HepG2 (cell line): Measurements from ENCODE around the gene ZPR1. TPM values are rescaled to one million over a fixed set of nuclear protein-coding genes. Genes with fewer than 3 reads are reported as not detected.

Source experiments
- ATAC-seq: fragments of 200-7000 bp; cut with Tn5 transposase; 3 replicates; pipeline ENCODE4 v1.9.1; 2020; ENCODE audit warnings: mild to moderate bottlenecking, moderate library complexity
- BruUV-seq: library from RNA; stranded (reverse); fragments of 400-500 nt; replicated peaks from 2 replicates; lab custom pipeline; 2021; lab: Mats Ljungman, UMichigan
- CTCF ChIA-PET: fragments of 300-600 bp; formaldehyde crosslinking; extraction: SDS; loops from one replicate; lab custom pipeline; 2021; ENCODE audit warnings: low total read pairs, inconsistent platforms, low intra/inter-chr PET ratio; lab: Yijun Ruan, JAX
- POLR2A ChIA-PET: fragments of 350-600 bp; sonication (Branson Sonifier 250); formaldehyde crosslinking; loops from one replicate; lab custom pipeline; 2020; ENCODE audit warnings: antibody characterized with exemption, inconsistent platforms; lab: Yijun Ruan, JAX
- DNase-seq: peaks from one replicate; pipeline ENCODE4 v3.0.0-alpha.2; 2015; ENCODE audit warnings: low spot score
- FAIRE-seq: peaks from 3 replicates; lab custom pipeline; 2011; peaks lifted over from hg19 to GRCh38; lab: Jason Lieb, UNC
- H2AFZ ChIP-seq: one replicate; pipeline ENCODE4 v1.6.1; 2011; ENCODE audit warnings: low read length, inconsistent platforms
- H3K27ac ChIP-seq: fragments of 300-600 bp; 3 replicates; pipeline ENCODE4 v1.8.0; 2011; ENCODE audit warnings: mixed run types, mild to moderate bottlenecking, mixed read lengths, low read length, inconsistent platforms; ENCODE audit not compliant: insufficient read depth; ENCODE audit errors: extremely low read length
- H3K27me3 ChIP-seq, 2 experiments: fragments of 200-600 bp in 1 of 2; 2 replicates in 1 of 2; 3 replicates in 1 of 2; pipeline versions ENCODE4 v1.6.0 to v1.8.0; 2011; ENCODE audit warnings: low read length in 2 of 2, mild to moderate bottlenecking in 2 of 2, moderate library complexity in 2 of 2, inconsistent platforms in 1 of 2; ENCODE audit not compliant: insufficient read depth in 2 of 2, control insufficient read depth in 1 of 2
- H3K36me3 ChIP-seq, 2 experiments: fragments of 200-600 bp in 1 of 2; replicated peaks in 1 of 2; 2 replicates in 1 of 2; 3 replicates in 1 of 2; pipeline versions ENCODE4 v1.5.1 to v1.8.0; 2011; ENCODE audit warnings: low read length in 2 of 2, inconsistent platforms in 1 of 2; ENCODE audit not compliant: insufficient read depth in 2 of 2, control insufficient read depth in 1 of 2
- H3K4me1 ChIP-seq: 2 replicates; pipeline ENCODE4 v1.5.1; 2012; ENCODE audit warnings: low read length, inconsistent platforms; ENCODE audit not compliant: insufficient read depth
- H3K4me2 ChIP-seq: 2 replicates; pipeline ENCODE4 v1.6.0; 2011; ENCODE audit warnings: low read depth, low read length, inconsistent platforms
- H3K4me3 ChIP-seq, 3 experiments: fragments of 200-600 bp in 1 of 3; sonication (generic), shearing (Covaris generic) in 1 of 3; replicated peaks in 1 of 3; 2 replicates each; pipeline ENCODE4 v1.5.1; 2011 to 2016; ENCODE audit warnings: low read length in 3 of 3, inconsistent platforms in 2 of 3, low read depth in 2 of 3, mild to moderate bottlenecking in 2 of 3, control low read depth in 1 of 3, mixed read lengths in 1 of 3; ENCODE audit not compliant: insufficient read depth in 1 of 3
- H3K79me2 ChIP-seq: one replicate; pipeline ENCODE4 v1.6.1; 2011; ENCODE audit warnings: low read length, inconsistent platforms; ENCODE audit not compliant: insufficient read depth
- H3K9ac ChIP-seq: 2 replicates; pipeline ENCODE4 v1.6.0; 2011; ENCODE audit warnings: mild to moderate bottlenecking, low read depth, low read length, inconsistent platforms; ENCODE audit not compliant: insufficient read depth
- H3K9me3 ChIP-seq: 2 replicates; pipeline ENCODE4 v1.5.1; 2012; ENCODE audit warnings: mild to moderate bottlenecking, low read length
- H4K20me1 ChIP-seq: 2 replicates; pipeline ENCODE4 v1.6.0; 2011; ENCODE audit warnings: inconsistent platforms, mild to moderate bottlenecking, low read length, moderate library complexity; ENCODE audit not compliant: insufficient read depth
- ATAD3A ChIP-seq: sonication (generic); formaldehyde crosslinking; IDR thresholded peaks from 2 replicates; pipeline ENCODE4 v1.4.0; 2020; ENCODE audit warnings: missing genetic modification reagents
- CEBPG ChIP-seq: IDR thresholded peaks from 2 replicates; pipeline ENCODE4 v1.6.1; 2016
- HOMEZ ChIP-seq: IDR thresholded peaks from 2 replicates; pipeline ENCODE4 v1.6.1; 2016; ENCODE audit warnings: low read depth
- HOXD1 ChIP-seq: sonication (generic); formaldehyde crosslinking; IDR thresholded peaks from 2 replicates; pipeline ENCODE4 v1.5.0; 2020; ENCODE audit warnings: missing genetic modification reagents
- KDM5A ChIP-seq: fragments of 200-600 bp; sonication (generic); IDR thresholded peaks from 2 replicates; pipeline ENCODE4 v1.7.0; 2018; ENCODE audit warnings: antibody characterized with exemption, mild to moderate bottlenecking, low read length, borderline replicate concordance
- NBN ChIP-seq: fragments of 450-650 bp; conservative IDR thresholded peaks from 2 replicates; pipeline ENCODE4 v1.6.1; 2017
- NFKBIZ ChIP-seq: IDR thresholded peaks from 2 replicates; pipeline ENCODE4 v1.6.1; 2018; ENCODE audit warnings: missing genetic modification reagents, missing compliant biosample characterization
- RBAK ChIP-seq: sonication (generic); formaldehyde crosslinking; IDR thresholded peaks from 2 replicates; pipeline ENCODE4 v1.5.1; 2020; ENCODE audit warnings: mild to moderate bottlenecking, missing genetic modification reagents
- SPEN ChIP-seq: sonication (generic); formaldehyde crosslinking; IDR thresholded peaks from 2 replicates; pipeline ENCODE4 v1.5.1; 2020; ENCODE audit warnings: low read depth, mild to moderate bottlenecking, missing genetic modification reagents
- TERF1 ChIP-seq: sonication (generic); formaldehyde crosslinking; IDR thresholded peaks from 2 replicates; pipeline ENCODE4 v1.8.0; 2022; ENCODE audit warnings: mild to moderate bottlenecking, missing genetic modification reagents, moderate library complexity
- XRCC5 ChIP-seq: fragments of 200-400 bp; formaldehyde crosslinking; optimal IDR thresholded peaks from 2 replicates; pipeline ENCODE3; 2017; ENCODE audit warnings: mild to moderate bottlenecking, low read length
- ZMAT5 ChIP-seq: sonication (generic); formaldehyde crosslinking; IDR thresholded peaks from 2 replicates; pipeline ENCODE4 v1.5.0; 2020; ENCODE audit warnings: mild to moderate bottlenecking, low read depth, missing genetic modification reagents, borderline replicate concordance
- ZNF879 ChIP-seq: sonication (generic); formaldehyde crosslinking; IDR thresholded peaks from 2 replicates; pipeline ENCODE4 v1.8.1; 2023; ENCODE audit warnings: missing genetic modification reagents
- ZNF883 ChIP-seq: sonication (generic); formaldehyde crosslinking; IDR thresholded peaks from 2 replicates; pipeline ENCODE4 v1.5.1; 2020; ENCODE audit warnings: mild to moderate bottlenecking, missing genetic modification reagents; ENCODE audit errors: not compliant biosample characterization
- WGBS: methylation state at CpG from one replicate; pipeline ENCODE4 v1.1.6; 2017; ENCODE audit warnings: low lambda C conversion rate; 5-methylcytosine and 5-hydroxymethylcytosine counted together
- in situ Hi-C: cut with HindIII; loops from 2 replicates; pipeline ENCODE4 v1.10.0; 2017; ENCODE audit warnings: low pct_unique_long_range_greater_than_20kb; ENCODE audit not compliant: extremely low pct_ligation_motif_present
- intact Hi-C: fragments of 100-400 bp; cut with micrococcal nuclease; formaldehyde crosslinking; loops from one replicate; pipeline ENCODE4 v1.10.0; 2022; ENCODE audit not compliant: unreplicated experiment
- polyA plus RNA-seq, 8 experiments: library from polyadenylated mRNA; depleted of rRNA in 3 of 8; stranded (reverse) in 7 of 8; unstranded in 1 of 8; fragments of >200 nt; fragmentation: Illumina TruSeq in 4 of 8; extraction: Trizol in 4 of 8; gene quantifications; 2 replicates each; pipeline versions ENCODE4 v1.2.1 to v1.2.3, GENCODE V29; 2011 to 2016; ENCODE audit warnings: low read depth in 4 of 8, missing spikeins in 1 of 8, mixed read lengths in 1 of 8; ENCODE audit not compliant: insufficient read depth in 1 of 8
- total RNA-seq, 5 experiments: library from RNA; depleted of rRNA; stranded (reverse); fragments of >200 nt; fragmentation: Illumina TruSeq; extraction: Trizol; gene quantifications; 2 replicates each; pipeline ENCODE4 v1.2.3, GENCODE V29; 2016; ENCODE audit warnings: low read depth in 1 of 5

Gene ZPR1
- total and polyA plus RNA-seq, 2 of the 13 experiments (the other 11 are each of a cell fraction or from before 2014, with no cell fraction given) = 40.0 to 79.3 TPM

GRCh38 chr11:116724813-116725212 lies 63.0 kb downstream of the ZPR1 start:
- ATAC-seq (no peak), DNase-seq (no peak), FAIRE-seq (no peak)
- Histone ChIP-seq H3K9me3 (no peaks in the 10 kb centered on the region), H3K79me2 (no peaks in the 10 kb centered on the region), H3K36me3 (no peaks in the 10 kb centered on the region), H3K4me3 (no peak overlapping the region), H3K4me2 (no peak overlapping the region), H2AFZ (no peak overlapping the region), H3K9ac (no peak overlapping the region), H3K4me1 (no peaks in the 10 kb centered on the region), H4K20me1 (no peaks in the 10 kb centered on the region), H3K27ac (no peak overlapping the region), H3K27me3 (peaks cover 6 to 78% of the 10 kb centered on the region in 2 experiments; a peak in 3 of 5 replicates)
- WGBS = 58% methylated on average over 6 of the region's 6 CpGs
- ChIA-PET CTCF (no interaction called here), POLR2A (no interaction called here)
- TF ChIP-seq ZNF879 (CRISPR knock-in tag) = no peak
- TF ChIP-seq CEBPG (CRISPR knock-in tag) = no peak
- TF ChIP-seq NBN = no peak
- no peak for TF ChIP-seq RBAK
- TF ChIP-seq HOMEZ = no peak
- TF ChIP-seq NFKBIZ (CRISPR knock-in tag) = no peak
- TF ChIP-seq SPEN (CRISPR knock-in tag) = no peak
- TF ChIP-seq XRCC5 = no peak
- no peak for TF ChIP-seq ZMAT5 (CRISPR knock-in tag)
- no peak for TF ChIP-seq TERF1
- no peak for TF ChIP-seq KDM5A
- no peak for TF ChIP-seq HOXD1 (CRISPR knock-in tag)
- TF ChIP-seq ZNF883 = no peak
- no peak for TF ChIP-seq ATAD3A (CRISPR knock-in tag)
- no TSS peak for BruUV-seq
- intact Hi-C loops (no loop called here), in situ Hi-C loops (no loop called here)

Other genes starting within 250 kb of the ZPR1 start
- 25.9 and 31.9 TPM in 2 replicates for gene BUD13, start 15.0 kb downstream of the ZPR1 start, total RNA-seq (2016; rRNA removed; fragmentation: Illumina TruSeq; extraction: Trizol)
- gene BUD13, start 15.0 kb downstream of the ZPR1 start, polyA plus RNA-seq (2011; rRNA removed) = 13.3 and 13.6 TPM in 2 replicates
- 21.9 and 49.1 TPM in 2 replicates for gene APOA5, start 3.9 kb upstream of the ZPR1 start, total RNA-seq (2016; rRNA removed; fragmentation: Illumina TruSeq; extraction: Trizol)
- 44.0 and 61.4 TPM in 2 replicates for gene APOA5, start 3.9 kb upstream of the ZPR1 start, polyA plus RNA-seq (2011; rRNA removed)
- 1.8 and 3.8 TPM in 2 replicates for gene APOA4, start 35.3 kb upstream of the ZPR1 start, total RNA-seq (2016; rRNA removed; fragmentation: Illumina TruSeq; extraction: Trizol)
- gene APOA4, start 35.3 kb upstream of the ZPR1 start, polyA plus RNA-seq (2011; rRNA removed) = 7.2 and 11.0 TPM in 2 replicates
- gene APOC3, start 41.9 kb upstream of the ZPR1 start, total RNA-seq (2016; rRNA removed; fragmentation: Illumina TruSeq; extraction: Trizol) = 179 and 314 TPM in 2 replicates
- 687 and 1,005 TPM in 2 replicates for gene APOC3, start 41.9 kb upstream of the ZPR1 start, polyA plus RNA-seq (2011; rRNA removed)
- 2,184 and 5,485 TPM in 2 replicates for gene APOA1, start 49.6 kb upstream of the ZPR1 start, total RNA-seq (2016; rRNA removed; fragmentation: Illumina TruSeq; extraction: Trizol)
- 1,973 and 2,476 TPM in 2 replicates for gene APOA1, start 49.6 kb upstream of the ZPR1 start, polyA plus RNA-seq (2011; rRNA removed)